WTC11 (cell line): Measurements from ENCODE around the gene TNPO1. TPM values are rescaled to one million over a fixed set of nuclear protein-coding genes. Genes with fewer than 3 reads are reported as not detected.

Experiments used
- ATAC-seq: fragments of 200-7000 bp; cut with Tn5 transposase; 2 replicates; pipeline ENCODE4 v1.10.0; 2021; ENCODE audit warnings: mild to moderate bottlenecking, moderate library complexity
- CTCF ChIA-PET: fragments of 300-600 bp; sonication (Branson Sonifier 250); formaldehyde crosslinking; loops from one replicate; lab custom pipeline; 2021; ENCODE audit warnings: antibody characterized with exemption; lab: Charles Lee
- POLR2A ChIA-PET: fragments of 350-600 bp; sonication (Branson Sonifier 250); formaldehyde crosslinking; loops from one replicate; lab custom pipeline; 2021; ENCODE audit warnings: antibody characterized with exemption; lab: Charles Lee
- DNase-seq: peaks from one replicate; pipeline ENCODE4 v3.0.0; 2021; ENCODE audit warnings: low spot score
- H3K27ac Mint-ChIP-seq: 2 replicates; pipeline ENCODE4 v1.8.0; 2021; ENCODE audit warnings: mixed read lengths
- H3K27me3 Mint-ChIP-seq: 2 replicates; pipeline ENCODE4 v1.8.0; 2021; ENCODE audit warnings: low read depth, mild to moderate bottlenecking, moderate library complexity, mixed read lengths
- H3K36me3 Mint-ChIP-seq: 2 replicates; pipeline ENCODE4 v1.8.0; 2021; ENCODE audit warnings: mixed read lengths
- H3K4me1 Mint-ChIP-seq: 2 replicates; pipeline ENCODE4 v1.8.0; 2022; ENCODE audit warnings: mixed read lengths
- H3K4me3 Mint-ChIP-seq: 2 replicates; pipeline ENCODE4 v1.8.0; 2021; ENCODE audit warnings: mild to moderate bottlenecking, moderate library complexity, mixed read lengths
- H3K9me3 Mint-ChIP-seq: 2 replicates; pipeline ENCODE4 v1.8.0; 2021; ENCODE audit warnings: mixed read lengths
- ARID4B ChIP-seq: sonication (generic); formaldehyde crosslinking; IDR thresholded peaks from 2 replicates; pipeline ENCODE4 v1.8.0; 2023; ENCODE audit warnings: missing genetic modification reagents, mild to moderate bottlenecking, borderline replicate concordance
- ATF2 ChIP-seq: sonication (generic); formaldehyde crosslinking; IDR thresholded peaks from 2 replicates; pipeline ENCODE4 v1.8.1; 2022; ENCODE audit warnings: low read depth, missing genetic modification reagents, borderline replicate concordance
- CREM ChIP-seq: sonication (generic); formaldehyde crosslinking; IDR thresholded peaks from 2 replicates; pipeline ENCODE4 v1.8.1; 2022; ENCODE audit warnings: mild to moderate bottlenecking, missing genetic modification reagents, moderate library complexity
- CTCF ChIP-seq: fragments of 200-600 bp; IDR thresholded peaks from 2 replicates; pipeline ENCODE4 v1.8.0; 2022; ENCODE audit warnings: antibody characterized with exemption
- EMX1 ChIP-seq: fragments of 250-450 bp; sonication (Bioruptor Pico); IDR thresholded peaks from 2 replicates; pipeline ENCODE4 v1.8.0; 2021; ENCODE audit warnings: mild to moderate bottlenecking
- FOXK1 ChIP-seq: sonication (generic); formaldehyde crosslinking; IDR thresholded peaks from 2 replicates; pipeline ENCODE4 v1.8.0; 2022; ENCODE audit warnings: mild to moderate bottlenecking, moderate library complexity, missing genetic modification reagents
- FOXP1 ChIP-seq: sonication (generic); formaldehyde crosslinking; IDR thresholded peaks from 2 replicates; pipeline ENCODE4 v1.8.0; 2022; ENCODE audit warnings: missing genetic modification reagents, mild to moderate bottlenecking, moderate library complexity, borderline replicate concordance
- HMGA2 ChIP-seq: fragments of 250-450 bp; sonication (Bioruptor Pico); IDR thresholded peaks from 2 replicates; pipeline ENCODE4 v1.4.0; 2021; ENCODE audit warnings: mild to moderate bottlenecking, moderate library complexity
- IRF2 ChIP-seq: sonication (generic); formaldehyde crosslinking; IDR thresholded peaks from 2 replicates; pipeline ENCODE4 v1.8.0; 2022; ENCODE audit warnings: low read depth, missing genetic modification reagents, borderline replicate concordance
- KAT7 ChIP-seq: sonication (generic); formaldehyde crosslinking; IDR thresholded peaks from 2 replicates; pipeline ENCODE4 v1.8.1; 2023; ENCODE audit warnings: missing genetic modification reagents, mild to moderate bottlenecking, borderline replicate concordance
- MAX ChIP-seq: sonication (generic); formaldehyde crosslinking; IDR thresholded peaks from 2 replicates; pipeline ENCODE4 v1.8.0; 2022; ENCODE audit warnings: mild to moderate bottlenecking, missing genetic modification reagents
- MXD4 ChIP-seq: fragments of 250-450 bp; sonication (Bioruptor Pico); IDR thresholded peaks from 2 replicates; pipeline ENCODE4 v1.8.0; 2021; ENCODE audit warnings: mild to moderate bottlenecking, moderate library complexity, borderline replicate concordance
- PRRX2 ChIP-seq: fragments of 250-450 bp; sonication (Bioruptor Pico); IDR thresholded peaks from 2 replicates; pipeline ENCODE4 v1.8.0; 2021; ENCODE audit warnings: mild to moderate bottlenecking
- RORB ChIP-seq: fragments of 250-450 bp; sonication (Bioruptor Pico); IDR thresholded peaks from 2 replicates; pipeline ENCODE4 v1.9.0; 2021; ENCODE audit warnings: mild to moderate bottlenecking
- SMAD4 ChIP-seq: sonication (generic); formaldehyde crosslinking; IDR thresholded peaks from 2 replicates; pipeline ENCODE4 v1.8.0; 2022; ENCODE audit warnings: mild to moderate bottlenecking, missing genetic modification reagents
- USF2 ChIP-seq: sonication (generic); formaldehyde crosslinking; IDR thresholded peaks from 2 replicates; pipeline ENCODE4 v1.8.1; 2023; ENCODE audit warnings: mild to moderate bottlenecking, missing genetic modification reagents, moderate library complexity
- ZBTB21 ChIP-seq: sonication (generic); formaldehyde crosslinking; IDR thresholded peaks from 2 replicates; pipeline ENCODE4 v1.8.1; 2023; ENCODE audit warnings: mild to moderate bottlenecking, missing genetic modification reagents, borderline replicate concordance
- ZNF138 ChIP-seq: sonication (generic); formaldehyde crosslinking; conservative IDR thresholded peaks from 2 replicates; pipeline ENCODE4 v1.8.1; 2022; ENCODE audit warnings: mild to moderate bottlenecking, moderate library complexity, missing genetic modification reagents
- ZNF219 ChIP-seq: sonication (generic); formaldehyde crosslinking; IDR thresholded peaks from 2 replicates; pipeline ENCODE4 v1.8.0; 2023; ENCODE audit warnings: missing genetic modification reagents, mild to moderate bottlenecking, borderline replicate concordance
- ZNF263 ChIP-seq: sonication (generic); formaldehyde crosslinking; IDR thresholded peaks from 2 replicates; pipeline ENCODE4 v1.8.1; 2022; ENCODE audit warnings: low read depth, mild to moderate bottlenecking, moderate library complexity, missing genetic modification reagents
- ZNF532 ChIP-seq: fragments of 250-450 bp; sonication (Bioruptor Pico); IDR thresholded peaks from 2 replicates; pipeline ENCODE4 v1.9.0; 2021; ENCODE audit warnings: mild to moderate bottlenecking, borderline replicate concordance
- total RNA-seq: library from RNA; stranded (reverse); gene quantifications from 3 replicates; pipeline ENCODE4 v1.2.3, GENCODE V29; 2021

TNPO1 gene
- total RNA-seq, 1 experiment from 2014 or later: 150 TPM

- no peak for TF ChIP-seq MXD4 (CRISPR knock-in tag)
- TF ChIP-seq ZBTB21: no peak
- TF ChIP-seq MAX (CRISPR knock-in tag): no peak
- TF ChIP-seq ZNF263: no peak
- TF ChIP-seq IRF2 (CRISPR knock-in tag): no peak
- no peak for TF ChIP-seq RORB
- no peak for TF ChIP-seq SMAD4 (CRISPR knock-in tag)
Measured at GRCh38 chr5:72821776-72822175, 5.3 kb downstream of the TNPO1 start (continued).

GRCh38 chr5:72822944-72823343 is 6.5 kb downstream of the TNPO1 start:
- Mint-ChIP-seq H3K9me3 (no peaks in the 10 kb centered on the region), H3K27me3 (no peaks in the 10 kb centered on the region), H3K4me3 (no peak overlapping the region), H3K4me1 (peaks cover 15% of the 10 kb centered on the region), H3K27ac (no peak overlapping the region), H3K36me3 (no peaks in the 10 kb centered on the region)
- TF ChIP-seq ZNF219 (CRISPR knock-in tag) (no peak), HMGA2 (CRISPR knock-in tag) (no peak), CREM (CRISPR knock-in tag) (no peak), USF2 (CRISPR knock-in tag) (no peak), FOXK1 (CRISPR knock-in tag) (no peak), ARID4B (CRISPR knock-in tag) (no peak), ZNF263 (no peak), IRF2 (CRISPR knock-in tag) (no peak)
- DNase-seq (no peak), ATAC-seq (no peak)
- ChIA-PET CTCF (interaction anchor here (0.7 kb wide), 1 partner anchor 25 kb away, joined by 3 read pairs; no protein-coding TSS in a partner anchor), POLR2A (interaction anchor here (0.7 kb wide), 1 partner anchor 261 kb away, joined by 8 read pairs; no protein-coding TSS in a partner anchor)

GRCh38 chr5:72829707-72830106 is 13.2 kb downstream of the TNPO1 start:
- ChIA-PET POLR2A (no interaction called here), CTCF (interaction anchor here (2.9 kb wide), 1 partner anchor 12 kb away, joined by 16 read pairs; no protein-coding TSS in a partner anchor)
- H3K27ac Mint-ChIP-seq: no peak overlapping the region
- H3K4me3 Mint-ChIP-seq: no peak overlapping the region
- peak; percentile 26; the same call in 1 of the 2 replicates for ATAC-seq
- no peaks in the 10 kb centered on the region for H3K36me3 Mint-ChIP-seq
- DNase-seq: no peak
- H3K27me3 Mint-ChIP-seq: no peaks in the 10 kb centered on the region
- peaks cover 11% of the 10 kb centered on the region for H3K4me1 Mint-ChIP-seq
- H3K9me3 Mint-ChIP-seq: no peaks in the 10 kb centered on the region
- TF ChIP-seq SMAD4 (CRISPR knock-in tag): no peak
- TF ChIP-seq IRF2 (CRISPR knock-in tag): no peak
- no peak for TF ChIP-seq ZNF532 (CRISPR knock-in tag)
- TF ChIP-seq ATF2 (CRISPR knock-in tag): no peak
- TF ChIP-seq CTCF: no peak
- no peak for TF ChIP-seq KAT7
- TF ChIP-seq PRRX2 (CRISPR knock-in tag): no peak
- TF ChIP-seq EMX1 (CRISPR knock-in tag): no peak
- no peak for TF ChIP-seq FOXP1 (CRISPR knock-in tag)
- no peak for TF ChIP-seq ZNF138
